Astrocyte of the spinal cord (primary cell): ENCODE measurements around the gene SLC22A31.

Source experiments
- DNase-seq: peaks from one replicate; pipeline ENCODE4 v3.0.0; 2011; ENCODE audit warnings: low read depth, low spot score
- H3K4me3 ChIP-seq: 2 replicates; pipeline ENCODE4 v1.5.1; 2011; ENCODE audit warnings: low read depth, mild to moderate bottlenecking, low read length, moderate library complexity
- CTCF ChIP-seq: IDR thresholded peaks from 2 replicates; pipeline ENCODE4 v1.5.1; 2012; ENCODE audit warnings: low read depth, mild to moderate bottlenecking, low read length, inconsistent platforms
- in situ Hi-C: cut with HindIII; loops from 2 replicates; pipeline ENCODE4 v1.10.0; 2017; ENCODE audit warnings: low sequenced_read_pairs

Gene SLC22A31

GRCh38 chr16:89152831-89153700, 47.3 kb downstream of the SLC22A31 start:
- no peak for DNase-seq
- no peak for TF ChIP-seq CTCF
- no peak overlapping the region for H3K4me3 ChIP-seq
- in situ Hi-C loops: no loop called here

GRCh38 chr16:89150981-89151380, 49.4 kb downstream of the SLC22A31 start:
- no peak overlapping the region for H3K4me3 ChIP-seq
- DNase-seq: no peak
- TF ChIP-seq CTCF: no peak
- in situ Hi-C loops: no loop called here

- TF ChIP-seq CTCF: no peak
- H3K4me3 ChIP-seq: no peak overlapping the region
- in situ Hi-C loops: no loop called here
- no peak for DNase-seq
These were observed 50.1 kb downstream of the SLC22A31 start for GRCh38 chr16:89150090-89150835.

GRCh38 chr16:89149386-89149785, 51.0 kb downstream of the SLC22A31 start:
- no peak overlapping the region for H3K4me3 ChIP-seq
- in situ Hi-C loops: no loop called here
- no peak for DNase-seq
- TF ChIP-seq CTCF: no peak

- DNase-seq: no peak
These were observed 53.1 kb downstream of the SLC22A31 start for GRCh38 chr16:89147085-89147817.

More at GRCh38 chr16:89147085-89147817, 53.1 kb downstream of the SLC22A31 start:
- in situ Hi-C loops: no loop called here
- no peak overlapping the region for H3K4me3 ChIP-seq
- TF ChIP-seq CTCF: no peak
